ENCODE results near the gene ACP4. TPM values are rescaled to one million over a fixed set of nuclear protein-coding genes. Genes with fewer than 3 reads are reported as not detected.

Gene ACP4
- total and polyA plus RNA-seq, 2 experiments from 2014 or later, result not detected

DNA sequence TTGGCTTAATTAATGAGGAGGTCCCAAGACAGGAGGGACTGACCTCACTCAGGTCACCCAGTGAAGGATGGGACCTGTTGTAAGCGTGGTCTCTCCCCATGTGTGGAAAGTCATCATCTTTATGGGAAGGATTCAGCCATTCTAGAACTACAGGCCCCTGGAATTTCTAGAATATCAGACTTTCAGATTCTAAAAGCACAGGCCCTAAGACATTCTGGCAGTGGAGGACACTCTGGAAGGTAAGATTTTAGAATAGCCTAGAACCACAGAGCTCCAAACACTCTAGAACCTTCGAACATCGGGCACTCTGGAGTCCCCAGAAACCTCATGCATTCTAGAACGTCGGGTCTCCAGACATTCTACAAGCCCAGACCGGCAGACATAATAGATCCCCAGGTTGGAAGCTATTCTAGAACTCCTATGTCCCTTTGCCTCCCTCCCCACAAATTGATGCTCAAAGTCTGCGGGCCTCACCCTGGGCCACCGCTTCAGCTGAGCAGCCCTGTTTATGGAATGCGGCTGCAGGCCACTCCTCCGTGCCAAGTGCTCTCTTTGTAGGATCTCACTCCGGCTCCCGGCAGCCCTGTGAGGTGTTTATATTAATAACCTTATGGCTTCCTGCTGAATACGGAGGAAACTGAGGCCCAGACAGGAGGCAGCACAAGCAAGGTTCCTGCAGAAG lies 45.0 kb downstream of the ACP4 start:
- peak overlapping the region; percentile 84 for H3K4me3 Mint-ChIP-seq
- TF ChIP-seq ZNF331 (CRISPR knock-in tag; IDR thresholded peaks at IDR 0.05; ENCODE audit: low read depth) (no peak), CTCF (conservative IDR thresholded peaks at IDR 0.05; ENCODE audit: low read depth in 2 of 2) (no peak), EZH2 (IDR thresholded peaks at IDR 0.05; ENCODE audit: low read depth, unreplicated experiment) (no peak), STAT1 (IDR thresholded peaks at IDR 0.05; ENCODE audit: unreplicated experiment) (no peak), REST (IDR thresholded peaks at IDR 0.05; ENCODE audit: unreplicated experiment) (no peak)

DNA sequence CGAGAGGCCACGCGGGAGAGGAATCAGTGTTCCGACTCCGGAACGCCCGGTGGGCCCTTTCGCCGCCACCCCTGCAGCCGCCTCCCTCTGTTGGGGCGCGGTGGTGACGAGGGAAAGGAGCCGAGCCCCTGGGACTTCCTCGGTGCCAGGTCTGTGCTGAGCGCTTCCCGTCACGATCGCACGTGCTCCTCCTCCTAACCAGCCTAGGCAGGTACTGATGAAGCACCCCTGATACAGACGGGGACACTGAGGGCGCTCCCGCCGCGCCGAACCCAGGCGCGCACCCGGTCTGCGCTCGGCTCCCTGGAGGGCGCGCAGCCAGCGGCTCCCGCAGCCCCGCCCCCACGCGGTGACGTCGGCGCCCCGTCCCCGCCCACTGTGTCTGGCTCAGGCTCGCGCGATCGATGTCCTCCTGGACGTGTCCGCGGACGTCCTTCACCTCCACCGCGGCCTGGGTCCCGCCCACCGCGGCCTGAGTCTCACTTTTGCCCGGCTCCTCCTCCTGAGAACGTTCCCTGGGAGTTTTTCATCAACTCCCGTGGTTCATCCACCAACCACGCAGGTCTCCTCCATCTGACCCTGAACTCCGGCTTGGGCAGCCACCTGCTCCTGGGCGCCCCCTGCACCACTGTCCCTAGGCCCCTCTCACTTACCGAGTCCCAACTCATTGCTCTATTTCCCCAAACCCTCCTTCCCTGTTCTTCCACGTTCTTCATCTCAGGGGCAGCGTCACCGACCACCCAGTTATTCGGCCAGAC lies 45.7 kb downstream of the ACP4 start:
- Mint-ChIP-seq H3K4me1 (peaks cover 7% of the 10 kb centered on the region; the same call in 2 of the 3 replicates), H3K27ac (peak overlapping the region; percentile 40), H3K27me3 (ENCODE audit: insufficient read depth, low read depth, poor library complexity) (peaks cover 33% of the 10 kb centered on the region), H3K4me3 (peak overlapping the region; percentile 84), H3K36me3 (ENCODE audit: low read depth) (no peaks in the 10 kb centered on the region; the same call in 2 of the 3 replicates), H3K9me3 (peaks cover 6% of the 10 kb centered on the region; the same call in 1 of the 3 replicates)
- ATAC-seq, result peak; percentile 89
- Histone ChIP-seq H3K4me2 (peak overlapping the region; percentile 85), H3K27me3 (ENCODE audit: insufficient read depth) (peaks cover 28% of the 10 kb centered on the region), H3K4me1 (ENCODE audit: insufficient read depth) (peaks cover 9% of the 10 kb centered on the region), H3K79me2 (replicated peaks; ENCODE audit: insufficient read depth) (no peaks in the 10 kb centered on the region), H4K20me1 (replicated peaks; ENCODE audit: insufficient read depth) (no peaks in the 10 kb centered on the region), H2AFZ (peak overlapping the region; percentile 95), H3K9me2 (ENCODE audit: insufficient read depth) (0 out of 2 replicates have a peak, but pooled peaks cover 2% of the 10 kb centered on the region), H3K27ac (ENCODE audit: low read depth) (no peak overlapping the region), H3F3A (replicated peaks; ENCODE audit: low read depth) (0 out of 2 replicates have a peak, but pooled peaks cover 3% of the 10 kb centered on the region), H3K36me3 (ENCODE audit: insufficient read depth) (no peaks in the 10 kb centered on the region), H3K4me3 (peak overlapping the region; percentile 80)
- peak; percentile 83 for DNase-seq (ENCODE audit: low spot score)
- TF ChIP-seq EZH2 (IDR thresholded peaks at IDR 0.05; ENCODE audit: low read depth, unreplicated experiment) (no peak), ZNF331 (CRISPR knock-in tag; IDR thresholded peaks at IDR 0.05; ENCODE audit: low read depth) (no peak), ZNF114 (CRISPR knock-in tag; IDR thresholded peaks at IDR 0.05) (no peak), REST (IDR thresholded peaks at IDR 0.05; ENCODE audit: unreplicated experiment) (no peak), CTCF (conservative IDR thresholded peaks at IDR 0.05; ENCODE audit: low read depth in 2 of 2) (peak; percentile 28 to 40)

More for the DNA sequence above, 45.0 kb downstream of the ACP4 start:
- Mint-ChIP-seq H3K27me3 (ENCODE audit: insufficient read depth, low read depth, poor library complexity) (peaks cover 30% of the 10 kb centered on the region), H3K27ac (no peak overlapping the region), H3K9me3 (peaks cover 6% of the 10 kb centered on the region; the same call in 1 of the 3 replicates), H3K4me1 (peaks cover 7% of the 10 kb centered on the region; the same call in 2 of the 3 replicates), H3K36me3 (ENCODE audit: low read depth) (no peaks in the 10 kb centered on the region; the same call in 2 of the 3 replicates)
- 0 out of 2 replicates have a peak, but pooled peaks cover 3% of the 10 kb centered on the region for H3F3A ChIP-seq (replicated peaks; ENCODE audit: low read depth)
- H3K4me2 ChIP-seq, result peak overlapping the region; percentile 85
- no peaks in the 10 kb centered on the region for H4K20me1 ChIP-seq (replicated peaks; ENCODE audit: insufficient read depth)
- peaks cover 9% of the 10 kb centered on the region for H3K4me1 ChIP-seq (ENCODE audit: insufficient read depth)
- H3K27me3 ChIP-seq (ENCODE audit: insufficient read depth), result peaks cover 28% of the 10 kb centered on the region
- peak overlapping the region; percentile 95 for H2AFZ ChIP-seq
- no peaks in the 10 kb centered on the region for H3K79me2 ChIP-seq (replicated peaks; ENCODE audit: insufficient read depth)
- 0 out of 2 replicates have a peak, but pooled peaks cover 2% of the 10 kb centered on the region for H3K9me2 ChIP-seq (ENCODE audit: insufficient read depth)
- DNase-seq (ENCODE audit: low spot score) (peak; percentile 47), ATAC-seq (peak; percentile 53)
- peak overlapping the region; percentile 80 for H3K4me3 ChIP-seq
- no peaks in the 10 kb centered on the region for H3K36me3 ChIP-seq (ENCODE audit: insufficient read depth)
- H3K27ac ChIP-seq (ENCODE audit: low read depth), result no peak overlapping the region

Data from GM23338 (cell line).